Upper lobe of right lung (tissue), 1 donor: ENCODE measurements around the gene TBC1D2B. TPM values are rescaled to one million over a fixed set of nuclear protein-coding genes. Genes with fewer than 3 reads are reported as not detected.
A peak's percentile ranks its signal among the peaks of the same experiment; 100 is the strongest.

ENCODE experiments used
- ATAC-seq: fragments of 200-7000 bp; cut with Tn5 transposase; one replicate; pipeline ENCODE4 v1.9.1; 2020; ENCODE audit warnings: mild to moderate bottlenecking, moderate library complexity
- DNase-seq: peaks from one replicate; pipeline ENCODE4 v3.0.0-alpha.2; 2020
- H3K27ac ChIP-seq: fragments of 200-600 bp; one replicate; pipeline ENCODE4 v1.8.0; 2022
- H3K27me3 ChIP-seq: fragments of 200-600 bp; one replicate; pipeline ENCODE4 v1.8.0; 2022; ENCODE audit warnings: mild to moderate bottlenecking
- H3K36me3 ChIP-seq: fragments of 200-600 bp; one replicate; pipeline ENCODE4 v1.8.0; 2022
- H3K4me1 ChIP-seq: fragments of 200-600 bp; one replicate; pipeline ENCODE4 v1.8.0; 2022
- H3K4me3 ChIP-seq: fragments of 200-600 bp; one replicate; pipeline ENCODE4 v1.8.0; 2022; ENCODE audit warnings: mild to moderate bottlenecking
- H3K9me3 ChIP-seq: fragments of 200-600 bp; one replicate; pipeline ENCODE4 v1.8.0; 2022
- CTCF ChIP-seq: fragments of 200-600 bp; IDR thresholded peaks from one replicate; pipeline ENCODE4 v1.8.0; 2022; ENCODE audit warnings: antibody characterized with exemption
- intact Hi-C: fragments of 100-400 bp; cut with DNase I; formaldehyde crosslinking; loops from one replicate; pipeline ENCODE4 v1.11.0; 2022
- total RNA-seq: library from RNA; stranded (reverse); fragmentation: NEBNext Ultra II Directional; extraction: Animal tissue kit (Norgen Biotek cat#: 25700); gene quantifications from one replicate; pipeline ENCODE4 v1.2.1, GENCODE V29; 2021
- donor health status: DM: no; HTN: yes; CAD: no; lungs with severe emphysema.

Gene TBC1D2B
- total RNA-seq, 1 donor from 2014 or later: 88.7 TPM

GRCh38 chr15:78037779-78038305, 39.7 kb downstream of the TBC1D2B start:
- DNase-seq: no peak
- Histone ChIP-seq H3K4me1 (peaks cover 77% of the 10 kb centered on the region), H3K4me3 (no peak overlapping the region), H3K9me3 (no peaks in the 10 kb centered on the region), H3K27ac (peak overlapping the region; percentile 62), H3K36me3 (peaks cover 32% of the 10 kb centered on the region), H3K27me3 (no peaks in the 10 kb centered on the region)
- intact Hi-C loops: no loop called here
- ATAC-seq: no peak
- no peak for TF ChIP-seq CTCF

- intact Hi-C loops: no loop called here
- TF ChIP-seq CTCF: no peak
- Histone ChIP-seq H3K9me3 (no peaks in the 10 kb centered on the region), H3K36me3 (peaks cover 29% of the 10 kb centered on the region), H3K4me3 (no peak overlapping the region), H3K4me1 (peaks cover 82% of the 10 kb centered on the region), H3K27ac (peak overlapping the region; percentile 62), H3K27me3 (no peaks in the 10 kb centered on the region)
- ATAC-seq (no peak), DNase-seq (no peak)
These were observed 40.2 kb downstream of the TBC1D2B start for GRCh38 chr15:78037328-78037727.

GRCh38 chr15:78035861-78036476, 41.5 kb downstream of the TBC1D2B start:
- no peak overlapping the region for H3K4me3 ChIP-seq
- H3K27ac ChIP-seq: peak overlapping the region; percentile 73
- intact Hi-C loops: no loop called here
- H3K4me1 ChIP-seq: peaks cover 79% of the 10 kb centered on the region
- peaks cover 20% of the 10 kb centered on the region for H3K36me3 ChIP-seq
- DNase-seq: no peak
- no peaks in the 10 kb centered on the region for H3K9me3 ChIP-seq
- H3K27me3 ChIP-seq: no peaks in the 10 kb centered on the region
- no peak for ATAC-seq
- TF ChIP-seq CTCF: no peak

GRCh38 chr15:78035321-78035751, 42.2 kb downstream of the TBC1D2B start:
- peak overlapping the region; percentile 73 for H3K27ac ChIP-seq
- H3K4me3 ChIP-seq: no peak overlapping the region
- peaks cover 23% of the 10 kb centered on the region for H3K36me3 ChIP-seq
- TF ChIP-seq CTCF: no peak
- H3K4me1 ChIP-seq: peaks cover 78% of the 10 kb centered on the region
- peak; percentile 57 for ATAC-seq
- no peak for DNase-seq
- no peaks in the 10 kb centered on the region for H3K27me3 ChIP-seq
- no peaks in the 10 kb centered on the region for H3K9me3 ChIP-seq
- intact Hi-C loops: no loop called here

- TF ChIP-seq CTCF: no peak
- Histone ChIP-seq H3K27me3 (no peaks in the 10 kb centered on the region), H3K4me1 (peaks cover 72% of the 10 kb centered on the region), H3K36me3 (peaks cover 30% of the 10 kb centered on the region), H3K4me3 (no peak overlapping the region), H3K27ac (peak overlapping the region; percentile 73), H3K9me3 (no peaks in the 10 kb centered on the region)
- peak; percentile 77 for DNase-seq
- intact Hi-C loops: no loop called here
- ATAC-seq: peak; percentile 81
These were observed 42.9 kb downstream of the TBC1D2B start for GRCh38 chr15:78034495-78035191.
